ENCODE data around the gene PRSS50. TPM values are rescaled to one million over a fixed set of nuclear protein-coding genes. Genes with fewer than 3 reads are reported as not detected.

The PRSS50 gene
- total RNA-seq, 1 donor from 2014 or later = not detected

GRCh38 chr3:46725621-46726314, 8.1 kb upstream of the PRSS50 start:
- Histone ChIP-seq H3K27ac (no peak overlapping the region), H3K4me1 (no peaks in the 10 kb centered on the region), H3K36me3 (no peaks in the 10 kb centered on the region), H3K4me3 (no peak overlapping the region), H3K9me3 (no peaks in the 10 kb centered on the region), H3K27me3 (no peaks in the 10 kb centered on the region)
- intact Hi-C loops (cut with DNase I) = no loop called here
- TF ChIP-seq, protein P1, sequence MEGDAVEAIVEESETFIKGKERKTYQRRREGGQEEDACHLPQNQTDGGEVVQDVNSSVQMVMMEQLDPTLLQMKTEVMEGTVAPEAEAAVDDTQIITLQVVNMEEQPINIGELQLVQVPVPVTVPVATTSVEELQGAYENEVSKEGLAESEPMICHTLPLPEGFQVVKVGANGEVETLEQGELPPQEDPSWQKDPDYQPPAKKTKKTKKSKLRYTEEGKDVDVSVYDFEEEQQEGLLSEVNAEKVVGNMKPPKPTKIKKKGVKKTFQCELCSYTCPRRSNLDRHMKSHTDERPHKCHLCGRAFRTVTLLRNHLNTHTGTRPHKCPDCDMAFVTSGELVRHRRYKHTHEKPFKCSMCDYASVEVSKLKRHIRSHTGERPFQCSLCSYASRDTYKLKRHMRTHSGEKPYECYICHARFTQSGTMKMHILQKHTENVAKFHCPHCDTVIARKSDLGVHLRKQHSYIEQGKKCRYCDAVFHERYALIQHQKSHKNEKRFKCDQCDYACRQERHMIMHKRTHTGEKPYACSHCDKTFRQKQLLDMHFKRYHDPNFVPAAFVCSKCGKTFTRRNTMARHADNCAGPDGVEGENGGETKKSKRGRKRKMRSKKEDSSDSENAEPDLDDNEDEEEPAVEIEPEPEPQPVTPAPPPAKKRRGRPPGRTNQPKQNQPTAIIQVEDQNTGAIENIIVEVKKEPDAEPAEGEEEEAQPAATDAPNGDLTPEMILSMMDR (IDR thresholded peaks at IDR 0.05) = no peak
- TF ChIP-seq POLR2AphosphoS5 (IDR thresholded peaks at IDR 0.05; ENCODE audit: insufficient read depth in 1 of 2, low read depth in 1 of 2) = no peak
- TF ChIP-seq POLR2A (IDR thresholded peaks at IDR 0.05) = no peak
- DNase-seq (ENCODE audit: extremely low spot score in 2 of 2) = peak in 1 of 2 donors; percentile 7

GRCh38 chr3:46724424-46724823, 6.8 kb upstream of the PRSS50 start:
- Histone ChIP-seq H3K9me3 (no peaks in the 10 kb centered on the region), H3K27me3 (no peaks in the 10 kb centered on the region), H3K27ac (no peak overlapping the region), H3K4me3 (no peak overlapping the region), H3K4me1 (no peaks in the 10 kb centered on the region), H3K36me3 (no peaks in the 10 kb centered on the region)
- TF ChIP-seq, protein P1 (IDR thresholded peaks at IDR 0.05) = no peak
- TF ChIP-seq POLR2A (IDR thresholded peaks at IDR 0.05) (no peak), POLR2AphosphoS5 (IDR thresholded peaks at IDR 0.05; ENCODE audit: insufficient read depth in 1 of 2, low read depth in 1 of 2) (no peak)
- intact Hi-C loops (cut with DNase I) = no loop called here
- peak in 1 of 2 donors; percentile 22 for DNase-seq (ENCODE audit: extremely low spot score in 2 of 2)

- no peak overlapping the region for H3K4me3 ChIP-seq
- H3K9me3 ChIP-seq = no peaks in the 10 kb centered on the region
- peak in 1 of 2 donors; percentile 14 for DNase-seq (ENCODE audit: extremely low spot score in 2 of 2)
- intact Hi-C loops (cut with DNase I) = no loop called here
- H3K27me3 ChIP-seq = no peaks in the 10 kb centered on the region
- H3K36me3 ChIP-seq = no peaks in the 10 kb centered on the region
- H3K27ac ChIP-seq = no peak overlapping the region
- no peak for TF ChIP-seq POLR2AphosphoS5 (IDR thresholded peaks at IDR 0.05; ENCODE audit: insufficient read depth in 1 of 2, low read depth in 1 of 2)
- TF ChIP-seq, protein P1 (IDR thresholded peaks at IDR 0.05) = no peak
- TF ChIP-seq POLR2A (IDR thresholded peaks at IDR 0.05) = no peak
- no peaks in the 10 kb centered on the region for H3K4me1 ChIP-seq
These were observed 4.8 kb upstream of the PRSS50 start for GRCh38 chr3:46722443-46722842.

- no peak for TF ChIP-seq POLR2A (IDR thresholded peaks at IDR 0.05)
- TF ChIP-seq POLR2AphosphoS5 (IDR thresholded peaks at IDR 0.05; ENCODE audit: insufficient read depth in 1 of 2, low read depth in 1 of 2) = no peak
- TF ChIP-seq, protein P1 (IDR thresholded peaks at IDR 0.05) = no peak
- DNase-seq (ENCODE audit: extremely low spot score in 2 of 2) = no peak
- H3K27me3 ChIP-seq = no peaks in the 10 kb centered on the region
- no peak overlapping the region for H3K27ac ChIP-seq
- no peaks in the 10 kb centered on the region for H3K36me3 ChIP-seq
- H3K4me3 ChIP-seq = no peak overlapping the region
- no peaks in the 10 kb centered on the region for H3K4me1 ChIP-seq
- intact Hi-C loops (cut with DNase I) = no loop called here
- H3K9me3 ChIP-seq = no peaks in the 10 kb centered on the region
These were observed 3.3 kb upstream of the PRSS50 start for GRCh38 chr3:46721009-46721408.

- Histone ChIP-seq H3K4me3 (no peak overlapping the region), H3K4me1 (no peaks in the 10 kb centered on the region), H3K27me3 (no peaks in the 10 kb centered on the region), H3K27ac (no peak overlapping the region), H3K36me3 (no peaks in the 10 kb centered on the region), H3K9me3 (no peaks in the 10 kb centered on the region)
- peak; percentile 65 to 72 for DNase-seq (ENCODE audit: extremely low spot score in 2 of 2)
- TF ChIP-seq, protein P1 (IDR thresholded peaks at IDR 0.05) = no peak
- no peak for TF ChIP-seq POLR2AphosphoS5 (IDR thresholded peaks at IDR 0.05; ENCODE audit: insufficient read depth in 1 of 2, low read depth in 1 of 2)
- intact Hi-C loops (cut with DNase I) = no loop called here
These were observed 2.1 kb upstream of the PRSS50 start for GRCh38 chr3:46719735-46720271.

Data from vagina (tissue), 2 donors.